Subcutaneous adipose tissue (tissue), 4 donors: ENCODE results near the gene SLC26A2. TPM values are rescaled to one million over a fixed set of nuclear protein-coding genes. Genes with fewer than 3 reads are reported as not detected.

ENCODE experiments used
- total RNA-seq, 4 donors: library from RNA; depleted of rRNA; stranded (reverse); fragments of >200 nt; gene quantifications; one replicate each; pipeline ENCODE4 v1.1.0, GENCODE V29; 2016
- TF ChIP-seq, protein P1 (sequence below): fragments of 450-650 bp; IDR thresholded peaks from one replicate; pipeline ENCODE4 v1.5.1; 2016; ENCODE audit warnings: low read depth, mild to moderate bottlenecking, control low read depth, antibody characterized with exemption, moderate library complexity

Gene SLC26A2
- total RNA-seq = 10 to 100 TPM; 11.4 to 16.6 (median 12.7) TPM

DNA sequence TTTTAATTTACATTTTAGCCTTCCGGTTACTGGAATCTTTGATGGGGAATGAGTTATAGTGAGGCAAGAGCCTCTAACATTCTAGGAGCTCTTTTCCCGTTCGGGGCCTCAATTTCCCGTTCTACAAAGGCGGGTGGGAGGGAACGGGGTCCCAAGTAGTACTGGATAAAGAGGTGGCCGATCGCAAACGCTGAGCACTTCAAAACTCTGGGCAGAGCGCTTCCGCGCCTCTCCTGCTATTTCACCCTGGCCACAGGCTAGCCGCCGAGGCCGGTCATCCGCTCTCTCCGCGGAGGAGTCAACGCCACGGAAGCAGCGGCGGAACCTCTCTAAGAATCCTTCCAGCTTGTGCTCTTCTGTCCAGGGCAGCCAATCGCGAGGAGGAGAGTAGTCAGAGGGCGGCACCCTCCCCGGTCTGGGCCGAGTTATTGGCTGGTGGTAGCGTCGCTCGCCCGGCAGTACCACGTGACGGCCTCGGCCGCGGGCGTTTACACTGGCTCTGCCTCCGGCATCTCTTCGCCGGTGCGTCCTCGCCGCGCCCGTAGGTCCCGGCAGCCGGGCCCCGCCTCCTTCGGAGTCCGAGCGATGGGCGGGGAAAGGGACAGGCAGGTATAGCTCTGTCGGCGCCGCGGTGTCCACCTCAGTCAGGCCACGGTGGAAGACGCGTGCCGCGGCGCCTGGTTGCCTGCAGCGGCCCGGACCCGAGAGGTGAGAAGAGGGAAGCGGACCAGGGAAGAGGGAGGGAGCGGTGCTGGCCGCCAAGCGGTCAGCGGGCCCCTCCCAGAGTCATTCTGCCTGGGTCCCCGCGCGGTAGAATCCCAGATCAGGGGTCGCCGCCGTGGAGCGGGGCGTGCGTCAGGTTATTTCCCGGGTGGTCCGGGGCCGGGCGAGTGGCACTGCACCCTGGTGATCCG, at the start of gene SLC26A2:
Gene SLC26A2 (plus strand): TSS at position 487 of the 914 bp plus-strand sequence. CDS start 16,895 bp downstream, outside the sequence.
- TF ChIP-seq, protein P1, sequence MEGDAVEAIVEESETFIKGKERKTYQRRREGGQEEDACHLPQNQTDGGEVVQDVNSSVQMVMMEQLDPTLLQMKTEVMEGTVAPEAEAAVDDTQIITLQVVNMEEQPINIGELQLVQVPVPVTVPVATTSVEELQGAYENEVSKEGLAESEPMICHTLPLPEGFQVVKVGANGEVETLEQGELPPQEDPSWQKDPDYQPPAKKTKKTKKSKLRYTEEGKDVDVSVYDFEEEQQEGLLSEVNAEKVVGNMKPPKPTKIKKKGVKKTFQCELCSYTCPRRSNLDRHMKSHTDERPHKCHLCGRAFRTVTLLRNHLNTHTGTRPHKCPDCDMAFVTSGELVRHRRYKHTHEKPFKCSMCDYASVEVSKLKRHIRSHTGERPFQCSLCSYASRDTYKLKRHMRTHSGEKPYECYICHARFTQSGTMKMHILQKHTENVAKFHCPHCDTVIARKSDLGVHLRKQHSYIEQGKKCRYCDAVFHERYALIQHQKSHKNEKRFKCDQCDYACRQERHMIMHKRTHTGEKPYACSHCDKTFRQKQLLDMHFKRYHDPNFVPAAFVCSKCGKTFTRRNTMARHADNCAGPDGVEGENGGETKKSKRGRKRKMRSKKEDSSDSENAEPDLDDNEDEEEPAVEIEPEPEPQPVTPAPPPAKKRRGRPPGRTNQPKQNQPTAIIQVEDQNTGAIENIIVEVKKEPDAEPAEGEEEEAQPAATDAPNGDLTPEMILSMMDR = no peak

DNA sequence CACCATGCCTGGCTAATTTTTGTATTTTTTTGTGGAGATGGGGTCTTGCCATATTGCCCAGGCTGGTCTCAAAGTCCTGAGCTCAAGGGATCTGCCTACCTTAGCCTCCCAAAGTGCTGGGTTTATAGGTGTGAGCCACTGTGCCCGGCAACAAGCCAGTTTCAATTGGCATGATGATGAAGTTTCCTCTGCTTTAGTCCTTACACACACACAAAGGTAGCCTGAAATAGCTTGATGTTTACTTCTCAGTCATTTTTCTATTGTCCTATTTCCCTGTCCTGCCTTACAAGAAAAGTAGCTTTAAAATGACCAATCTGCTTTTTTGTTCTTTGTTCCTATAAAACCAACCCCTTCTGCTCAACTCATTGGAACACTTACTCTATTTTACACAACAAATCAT, 49.5 kb upstream of the SLC26A2 start:
- TF ChIP-seq, protein P1 = no peak

DNA sequence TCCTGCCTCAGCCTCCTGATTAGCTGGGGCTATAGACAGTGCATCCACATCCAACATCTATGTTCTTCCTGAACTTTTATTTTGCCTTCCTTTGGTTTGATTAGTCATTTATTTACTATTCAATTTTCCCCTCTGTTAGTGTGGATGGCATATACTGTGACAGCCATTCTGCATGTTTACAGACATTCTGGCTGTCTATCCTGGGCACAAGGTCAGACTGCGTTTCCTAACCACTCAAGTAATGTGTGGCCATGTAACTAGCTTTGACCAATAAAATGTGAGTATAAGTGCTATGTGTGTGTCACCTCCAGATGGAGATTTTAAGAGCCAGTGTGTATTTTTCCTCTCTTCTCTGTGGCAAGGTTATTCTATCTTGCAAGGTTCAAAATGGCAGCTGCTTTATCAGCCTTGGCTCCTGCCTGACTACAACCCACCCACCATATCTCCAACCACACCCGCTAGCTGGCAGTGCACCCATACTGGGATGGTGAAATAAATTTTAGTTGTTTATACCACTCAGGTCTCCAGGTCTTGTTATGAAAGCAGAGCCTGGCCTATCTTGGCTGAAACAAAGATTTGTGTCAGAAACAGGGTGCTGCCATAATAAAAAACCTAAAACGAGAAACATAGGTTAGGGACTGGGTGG, 48.2 kb upstream of the SLC26A2 start:
- TF ChIP-seq, protein P1 = no peak

DNA sequence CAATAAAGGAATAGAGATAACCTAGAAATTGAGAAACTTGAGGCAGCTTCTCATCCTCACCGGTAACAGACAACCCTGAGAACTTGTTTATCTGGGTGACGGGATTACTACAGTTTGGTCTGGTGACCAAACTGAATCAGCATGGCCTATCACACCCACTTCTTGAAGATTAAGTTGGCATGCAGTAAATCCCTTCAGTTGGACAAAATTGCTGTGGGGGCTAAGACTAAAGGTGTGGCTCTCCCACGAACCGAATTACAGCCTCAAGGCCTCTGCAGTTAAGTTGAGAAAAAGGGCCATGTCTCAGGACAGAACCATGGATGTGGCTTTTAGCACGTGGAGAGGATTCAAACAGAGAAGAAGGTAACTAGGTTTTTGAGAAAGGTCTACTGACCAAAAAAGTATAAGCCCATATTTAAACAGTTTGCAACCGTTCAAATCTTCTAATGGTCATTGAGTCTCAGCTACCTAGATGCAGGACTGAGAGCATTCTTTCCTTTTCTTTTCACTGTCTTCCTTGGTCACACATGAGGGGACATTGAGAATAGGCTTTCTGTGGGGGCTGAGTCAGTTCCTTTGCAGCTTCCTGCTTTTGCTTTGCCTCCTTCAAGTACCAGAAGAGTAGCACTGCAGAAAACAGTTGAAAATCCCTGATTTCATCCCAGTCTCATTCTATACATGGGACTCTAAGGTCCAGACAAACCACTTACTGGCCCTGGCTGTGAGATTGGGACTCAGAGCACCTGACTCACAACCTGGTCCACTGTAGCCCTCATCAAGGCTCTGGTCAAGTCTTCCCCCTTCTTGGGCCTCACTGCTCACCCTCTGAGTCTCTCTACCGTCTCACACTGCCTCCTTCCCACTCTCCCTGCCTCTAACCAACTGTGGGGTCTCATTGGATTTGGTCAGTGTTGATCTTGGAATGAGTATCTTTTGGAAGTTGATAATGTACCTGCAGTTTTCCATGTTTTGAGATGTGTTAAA, 46.8 kb upstream of the SLC26A2 start:
- TF ChIP-seq, protein P1 = no peak

DNA sequence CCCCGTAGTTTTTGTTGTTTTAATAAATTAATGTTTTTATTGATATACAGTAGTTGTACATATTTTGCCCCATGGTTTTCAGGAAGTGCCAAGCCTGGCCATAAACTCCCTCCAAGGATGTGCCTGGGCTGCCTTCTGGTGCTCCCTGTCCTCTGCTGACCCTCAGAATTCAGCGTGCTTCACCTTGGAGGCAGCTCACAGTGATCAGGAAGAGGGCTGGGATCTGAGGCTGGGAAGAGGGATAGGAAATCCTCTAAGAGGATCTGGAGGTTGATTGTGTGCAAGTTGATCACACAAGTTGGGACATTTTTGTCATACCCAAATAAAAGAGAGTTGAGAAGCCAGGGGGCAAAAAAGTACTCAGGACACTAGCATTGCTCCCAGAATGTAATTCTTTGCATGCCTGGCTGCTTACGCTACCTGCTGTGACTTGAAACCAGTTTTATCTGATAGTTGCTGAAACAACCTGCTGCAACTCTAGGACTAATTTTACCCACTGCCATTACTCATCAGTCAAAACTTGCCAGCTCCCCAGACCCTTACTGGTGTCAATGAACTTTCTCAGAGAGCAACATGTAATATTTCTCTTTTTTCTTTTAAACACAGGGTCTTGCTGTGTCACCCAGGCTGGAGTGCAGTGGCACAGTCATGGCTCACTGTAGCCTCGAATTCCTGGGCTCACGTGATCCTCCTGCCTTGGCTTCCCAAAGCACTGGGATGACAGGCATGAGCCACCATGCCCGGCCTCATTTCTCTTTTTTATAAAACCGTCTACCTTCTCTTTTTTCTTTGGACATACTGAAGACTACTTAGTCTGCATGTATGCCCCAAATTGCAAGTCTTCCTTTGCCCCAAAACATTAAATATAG, 44.9 kb upstream of the SLC26A2 start:
- TF ChIP-seq, protein P1 = no peak

DNA sequence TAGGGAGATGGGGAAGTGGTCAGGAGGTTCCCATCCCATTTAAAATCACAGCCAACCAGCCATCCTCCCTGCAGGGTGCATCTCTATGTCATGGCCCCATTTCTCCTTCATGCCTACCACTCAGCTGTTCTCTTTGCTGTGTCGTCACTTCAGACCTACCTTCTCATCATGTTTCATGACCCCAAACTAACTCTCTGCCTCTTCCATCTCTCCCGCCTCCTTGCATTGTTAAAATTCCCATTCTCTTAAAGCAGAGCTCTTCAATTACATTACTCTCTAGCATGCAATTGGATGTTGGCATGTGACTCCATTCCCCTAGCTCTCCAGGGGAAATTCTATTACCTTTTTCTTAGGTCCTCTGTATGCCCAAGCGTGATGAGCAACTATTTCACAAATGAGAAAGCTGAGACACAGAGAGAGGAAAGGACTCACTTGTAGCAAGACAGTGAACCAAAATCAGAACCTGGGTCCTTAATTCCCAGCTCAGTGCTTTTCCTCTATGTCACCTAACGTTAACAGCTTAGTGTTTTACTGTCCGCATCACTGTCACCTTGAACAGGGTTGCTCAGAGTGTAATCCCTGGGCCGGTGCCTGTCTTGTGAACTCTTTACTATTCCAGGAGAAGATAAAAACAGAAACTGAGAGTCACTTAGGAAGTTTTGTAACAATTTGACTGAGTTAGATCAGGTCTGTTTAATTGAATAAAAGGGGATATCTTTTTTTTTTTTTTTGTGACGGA, 44.1 kb upstream of the SLC26A2 start:
- TF ChIP-seq, protein P1 = no peak
